Measurements from ENCODE around the gene SFMBT1.

The SFMBT1 gene

DNA sequence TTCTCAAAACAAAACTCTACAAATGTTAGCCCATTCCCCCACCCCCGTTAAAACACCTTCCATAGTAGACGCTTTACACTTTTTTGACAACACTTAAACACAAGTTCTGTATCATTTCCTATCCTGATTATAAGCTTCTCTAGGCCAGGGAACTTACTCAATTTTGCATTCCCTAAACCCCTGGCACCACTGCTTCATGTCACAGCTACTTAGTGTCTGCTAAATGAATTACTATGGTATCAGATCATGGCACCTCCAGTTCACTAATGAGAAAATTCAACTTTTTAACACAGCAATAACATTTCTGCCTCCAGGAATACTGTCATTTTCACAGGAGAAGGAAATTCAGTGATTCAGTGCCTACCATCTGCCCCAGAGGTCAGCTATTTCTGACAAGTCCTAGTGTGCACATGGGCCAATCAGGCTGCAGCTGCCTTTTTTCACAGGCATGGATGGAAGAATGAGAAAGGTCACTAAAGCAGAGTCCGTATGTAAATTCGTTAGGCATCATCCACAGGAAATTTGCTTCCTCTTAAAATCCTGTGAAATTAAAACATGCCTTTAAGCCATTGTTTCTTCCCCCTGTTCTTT lies 18.5 kb downstream of the SFMBT1 start:
- Histone ChIP-seq H3K4me1 (ENCODE audit: insufficient read depth, low read length) (peaks cover 32% of the 10 kb centered on the region), H3K27me3 (ENCODE audit: insufficient read depth, low read length, poor library complexity) (no peaks in the 10 kb centered on the region), H3K79me2 (ENCODE audit: insufficient read depth, low read length) (peaks cover 99% of the 10 kb centered on the region), H3K27ac (ENCODE audit: low read length) (no peak overlapping the region), H3K36me3 (ENCODE audit: insufficient read depth, low read length) (no peaks in the 10 kb centered on the region), H3K9ac (ENCODE audit: low read depth, low read length) (no peak overlapping the region), H3K4me2 (ENCODE audit: insufficient read depth, low read length) (no peak overlapping the region), H3K4me3 (ENCODE audit: low read depth in 1 of 2, low read length in 2 of 2) (no peak overlapping the region), H2AFZ (ENCODE audit: low read depth, low read length) (no peak overlapping the region), H4K20me1 (ENCODE audit: insufficient read depth, low read length) (peaks cover 79% of the 10 kb centered on the region), H3K9me3 (ENCODE audit: insufficient read depth, low read length, severe bottlenecking) (no peaks in the 10 kb centered on the region)
- TF ChIP-seq, protein P1, sequence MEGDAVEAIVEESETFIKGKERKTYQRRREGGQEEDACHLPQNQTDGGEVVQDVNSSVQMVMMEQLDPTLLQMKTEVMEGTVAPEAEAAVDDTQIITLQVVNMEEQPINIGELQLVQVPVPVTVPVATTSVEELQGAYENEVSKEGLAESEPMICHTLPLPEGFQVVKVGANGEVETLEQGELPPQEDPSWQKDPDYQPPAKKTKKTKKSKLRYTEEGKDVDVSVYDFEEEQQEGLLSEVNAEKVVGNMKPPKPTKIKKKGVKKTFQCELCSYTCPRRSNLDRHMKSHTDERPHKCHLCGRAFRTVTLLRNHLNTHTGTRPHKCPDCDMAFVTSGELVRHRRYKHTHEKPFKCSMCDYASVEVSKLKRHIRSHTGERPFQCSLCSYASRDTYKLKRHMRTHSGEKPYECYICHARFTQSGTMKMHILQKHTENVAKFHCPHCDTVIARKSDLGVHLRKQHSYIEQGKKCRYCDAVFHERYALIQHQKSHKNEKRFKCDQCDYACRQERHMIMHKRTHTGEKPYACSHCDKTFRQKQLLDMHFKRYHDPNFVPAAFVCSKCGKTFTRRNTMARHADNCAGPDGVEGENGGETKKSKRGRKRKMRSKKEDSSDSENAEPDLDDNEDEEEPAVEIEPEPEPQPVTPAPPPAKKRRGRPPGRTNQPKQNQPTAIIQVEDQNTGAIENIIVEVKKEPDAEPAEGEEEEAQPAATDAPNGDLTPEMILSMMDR (IDR thresholded peaks at IDR 0.05; ENCODE audit: borderline replicate concordance, extremely low read depth, low read length, poor library complexity, severe bottlenecking) = no peak
- TF ChIP-seq EZH2 (IDR thresholded peaks at IDR 0.05; ENCODE audit: borderline replicate concordance, low read depth, low read length, severe bottlenecking) = no peak
- DNase-seq = no peak
- ATAC-seq (ENCODE audit: insufficient read depth, low read depth) = no peak

DNA sequence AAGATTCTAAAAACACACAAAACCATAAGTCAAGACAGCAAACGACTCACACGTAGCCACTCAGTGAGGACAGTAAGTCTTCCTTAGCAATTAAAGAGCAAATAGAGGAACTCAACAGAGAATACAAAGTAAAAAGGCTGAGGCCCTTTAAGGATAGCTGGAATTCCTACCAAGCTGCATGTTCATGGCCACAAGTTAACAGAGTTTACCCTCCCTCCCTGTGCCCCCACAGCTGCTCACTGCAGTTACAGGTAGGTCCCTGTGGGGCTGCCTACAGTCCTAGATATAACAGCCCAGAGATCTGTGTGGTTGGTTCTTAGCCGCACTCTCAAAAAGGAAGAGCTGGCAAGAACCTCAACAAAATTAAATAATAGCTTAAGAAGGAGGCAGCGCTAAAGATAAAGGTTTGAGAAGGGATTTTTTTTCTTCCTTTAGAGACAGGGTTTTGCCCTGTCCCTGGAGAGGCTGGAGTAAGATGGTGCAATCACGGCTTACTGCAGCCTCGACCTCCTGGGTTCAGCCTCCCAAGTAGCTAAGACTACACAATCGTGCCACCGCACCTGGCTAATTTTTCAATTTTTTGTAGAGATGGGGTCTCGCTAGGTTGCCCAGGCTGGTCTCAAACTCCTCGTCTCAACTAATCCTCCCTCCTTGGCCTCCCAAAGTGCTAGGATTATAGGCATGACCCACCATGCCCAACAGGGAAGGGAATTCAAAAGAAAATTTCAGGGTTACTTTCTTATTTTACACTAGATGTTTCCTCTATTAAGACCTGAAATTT lies 19.3 kb downstream of the SFMBT1 start:
- H3K79me2 ChIP-seq (ENCODE audit: insufficient read depth, low read length) = peaks cover 99% of the 10 kb centered on the region
- peaks cover 30% of the 10 kb centered on the region for H3K4me1 ChIP-seq (ENCODE audit: insufficient read depth, low read length)
- H3K27me3 ChIP-seq (ENCODE audit: insufficient read depth, low read length, poor library complexity) = no peaks in the 10 kb centered on the region
- H3K9me3 ChIP-seq (ENCODE audit: insufficient read depth, low read length, severe bottlenecking) = no peaks in the 10 kb centered on the region
- ATAC-seq (ENCODE audit: insufficient read depth, low read depth) (peak; percentile 58), DNase-seq (peak; percentile 25)
- no peaks in the 10 kb centered on the region for H3K36me3 ChIP-seq (ENCODE audit: insufficient read depth, low read length)
- H3K4me2 ChIP-seq (ENCODE audit: insufficient read depth, low read length) = no peak overlapping the region
- no peak overlapping the region for H2AFZ ChIP-seq (ENCODE audit: low read depth, low read length)
- no peak overlapping the region for H3K4me3 ChIP-seq (ENCODE audit: low read depth in 1 of 2, low read length in 2 of 2)
- H3K27ac ChIP-seq (ENCODE audit: low read length) = no peak overlapping the region
- TF ChIP-seq, protein P1 (IDR thresholded peaks at IDR 0.05; ENCODE audit: borderline replicate concordance, extremely low read depth, low read length, poor library complexity, severe bottlenecking) = no peak
- no peak for TF ChIP-seq EZH2 (IDR thresholded peaks at IDR 0.05; ENCODE audit: borderline replicate concordance, low read depth, low read length, severe bottlenecking)
- no peak overlapping the region for H3K9ac ChIP-seq (ENCODE audit: low read depth, low read length)
- H4K20me1 ChIP-seq (ENCODE audit: insufficient read depth, low read length) = peaks cover 77% of the 10 kb centered on the region

DNA sequence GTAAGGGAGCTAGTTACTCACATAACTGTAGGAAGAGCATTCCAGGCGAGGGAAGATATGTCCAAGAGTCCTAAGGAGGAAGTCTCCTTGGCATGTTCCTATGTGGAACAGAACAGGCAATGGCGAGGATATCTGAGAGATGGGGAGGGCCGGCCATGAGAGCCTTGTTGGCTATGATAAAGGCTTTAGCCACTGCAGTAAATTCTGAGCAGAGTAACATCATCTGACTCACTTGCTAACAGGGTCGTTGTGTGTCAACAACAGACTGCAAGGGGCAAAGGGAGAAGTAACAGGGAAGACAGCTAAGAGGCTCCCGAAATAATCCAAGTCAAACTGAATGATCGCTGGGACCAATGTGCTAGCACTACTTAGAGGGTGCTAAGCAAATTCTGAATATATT lies 21.6 kb downstream of the SFMBT1 start:
- H3K79me2 ChIP-seq (ENCODE audit: insufficient read depth, low read length) = peaks cover 99% of the 10 kb centered on the region
- TF ChIP-seq, protein P1 (IDR thresholded peaks at IDR 0.05; ENCODE audit: borderline replicate concordance, extremely low read depth, low read length, poor library complexity, severe bottlenecking) = no peak
- no peak for TF ChIP-seq EZH2 (IDR thresholded peaks at IDR 0.05; ENCODE audit: borderline replicate concordance, low read depth, low read length, severe bottlenecking)
- H3K9me3 ChIP-seq (ENCODE audit: insufficient read depth, low read length, severe bottlenecking) = no peaks in the 10 kb centered on the region
- DNase-seq = no peak
- H3K27ac ChIP-seq (ENCODE audit: low read length) = no peak overlapping the region
- H2AFZ ChIP-seq (ENCODE audit: low read depth, low read length) = no peak overlapping the region
- peaks cover 22% of the 10 kb centered on the region for H3K4me1 ChIP-seq (ENCODE audit: insufficient read depth, low read length)
- H3K9ac ChIP-seq (ENCODE audit: low read depth, low read length) = no peak overlapping the region
- no peaks in the 10 kb centered on the region for H3K36me3 ChIP-seq (ENCODE audit: insufficient read depth, low read length)
- no peak overlapping the region for H3K4me3 ChIP-seq (ENCODE audit: low read depth in 1 of 2, low read length in 2 of 2)
- no peaks in the 10 kb centered on the region for H3K27me3 ChIP-seq (ENCODE audit: insufficient read depth, low read length, poor library complexity)
- ATAC-seq (ENCODE audit: insufficient read depth, low read depth) = no peak
- peaks cover 70% of the 10 kb centered on the region for H4K20me1 ChIP-seq (ENCODE audit: insufficient read depth, low read length)
- no peak overlapping the region for H3K4me2 ChIP-seq (ENCODE audit: insufficient read depth, low read length)

All from DND-41 (cell line).